Natural killer cell treated with Interleukin-12 subunit alpha and Interleukin-12 subunit beta and Interleukin-15 and Interleukin-18, amount 100 ng/mL, for 72 hours (primary cell): ENCODE measurements around the gene CASP10. TPM values are rescaled to one million over a fixed set of nuclear protein-coding genes. Genes with fewer than 3 reads are reported as not detected.
A peak's percentile ranks its signal among the peaks of the same experiment; 100 is the strongest.
"Not testable (repeated sequence)": the region's sequence is repeated elsewhere in the genome, so short reads cannot be mapped to it uniquely, and the experiment has no call there.

Source experiments
- ATAC-seq, 2 donors: fragments of 150-1000 bp; cut with Tn5 transposase in 1 of 2; sonication (Bioruptor Pico), chemical (Tn5 transposase) in 1 of 2; 2 replicates each; pipeline ENCODE4 v1.10.0; 2021
- DNase-seq: peaks from one replicate; pipeline ENCODE4 v3.0.0; 2022; ENCODE audit warnings: low spot score
- H3K27ac Mint-ChIP-seq, 2 donors: 1 replicate in 1 of 2; 2 replicates in 1 of 2; pipeline ENCODE4 v1.8.0; 2022; ENCODE audit warnings: mixed read lengths in 2 of 2, mild to moderate bottlenecking in 1 of 2, moderate library complexity in 1 of 2
- H3K27me3 Mint-ChIP-seq, 2 donors: 1 replicate in 1 of 2; 2 replicates in 1 of 2; pipeline ENCODE4 v1.8.0; 2022; ENCODE audit warnings: mixed read lengths in 2 of 2
- H3K36me3 Mint-ChIP-seq: one replicate; pipeline ENCODE4 v1.8.0; 2022; ENCODE audit warnings: mixed read lengths
- H3K4me1 Mint-ChIP-seq, 2 donors: 1 replicate in 1 of 2; 2 replicates in 1 of 2; pipeline ENCODE4 v1.8.0; 2022; ENCODE audit warnings: low read depth in 2 of 2, mixed read lengths in 2 of 2, mild to moderate bottlenecking in 1 of 2
- H3K4me3 Mint-ChIP-seq: one replicate; pipeline ENCODE4 v1.8.0; 2022; ENCODE audit warnings: mixed read lengths
- H3K9me3 Mint-ChIP-seq: 2 replicates; pipeline ENCODE4 v1.8.0; 2022; ENCODE audit warnings: mixed read lengths
- total RNA-seq, 2 donors: library from RNA; stranded (reverse); gene quantifications; one replicate each; pipeline ENCODE4 v1.2.3, GENCODE V29; 2022

Gene CASP10
- total RNA-seq, 2 donors from 2014 or later = 17.5 to 23.0 TPM

DNA sequence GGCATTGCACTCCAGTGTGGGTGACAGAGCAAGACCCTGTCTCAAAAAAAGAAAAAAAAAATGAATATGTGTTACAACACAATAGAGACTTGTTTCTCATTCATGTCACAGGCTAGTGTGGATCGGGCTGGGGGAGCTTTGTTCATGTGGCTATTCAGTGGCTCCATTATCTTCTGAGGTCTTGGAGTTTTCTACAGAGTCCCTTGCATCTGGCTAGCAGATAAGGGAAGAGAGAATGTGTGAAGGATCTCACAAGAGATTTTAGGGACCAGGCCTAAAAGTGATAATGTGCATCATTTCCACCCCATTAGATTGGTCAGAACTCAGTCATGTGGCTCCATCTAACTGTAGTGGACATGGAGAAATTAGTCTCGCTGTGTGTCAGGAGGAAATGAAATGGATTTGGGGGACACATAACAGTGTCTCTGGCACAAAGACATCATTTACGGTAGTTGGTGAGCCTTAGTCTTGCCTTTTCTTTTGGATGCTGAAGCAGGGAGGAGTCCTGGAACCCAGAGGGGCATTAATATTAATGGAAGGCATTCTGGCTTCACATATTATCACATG is 32.4 kb upstream of the CASP10 start:
- H3K4me1 Mint-ChIP-seq = peaks cover 56 to 57% of the 10 kb centered on the region in 2 donors
- peak overlapping the region; percentile 83 for H3K4me3 Mint-ChIP-seq
- H3K9me3 Mint-ChIP-seq = no peaks in the 10 kb centered on the region
- no peaks in the 10 kb centered on the region for H3K27me3 Mint-ChIP-seq
- DNase-seq (no peak), ATAC-seq (no peak)
- H3K27ac Mint-ChIP-seq = peak overlapping the region; percentile 95 to 98
- peaks cover 54% of the 10 kb centered on the region for H3K36me3 Mint-ChIP-seq

DNA sequence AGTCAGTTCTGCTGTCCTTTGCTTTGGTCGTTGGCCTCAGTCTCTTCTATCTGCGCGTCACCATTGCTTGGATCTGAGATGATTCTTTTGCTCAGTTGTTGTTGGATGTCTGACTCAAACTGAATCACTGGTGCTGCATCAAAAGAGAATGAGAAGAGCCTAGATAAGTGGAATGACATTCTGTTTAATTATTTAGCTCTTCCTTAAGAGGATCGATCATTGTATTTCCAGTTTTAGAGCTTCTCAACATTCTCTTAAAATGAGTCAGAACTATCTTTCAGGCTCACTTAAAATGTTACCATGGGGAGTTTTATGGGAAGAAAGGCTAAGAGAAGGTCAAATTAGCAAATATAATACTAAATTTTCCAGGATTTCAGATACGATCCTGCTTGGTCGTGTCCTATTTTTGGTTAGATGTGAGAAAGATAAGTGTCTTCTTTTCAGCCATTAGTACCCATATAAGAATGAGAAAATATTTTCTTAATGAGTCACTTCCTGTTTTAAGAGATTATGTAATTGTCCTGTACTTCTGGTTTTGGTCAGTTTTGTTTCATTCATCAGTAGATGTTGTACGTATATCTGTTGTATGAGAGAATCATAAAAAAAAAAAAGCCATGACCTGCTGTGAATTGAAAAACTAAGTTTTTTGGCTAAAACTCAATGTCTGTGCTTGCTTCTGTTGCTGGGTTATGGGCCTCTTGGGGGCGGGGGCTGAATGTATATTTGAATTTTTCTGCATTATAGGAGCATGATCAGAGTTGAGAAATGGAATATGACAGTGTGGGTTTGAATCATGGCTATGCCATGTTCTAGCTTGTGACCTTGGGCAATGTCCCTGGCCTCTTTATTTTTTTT is 31.6 kb upstream of the CASP10 start:
- peak; percentile 84 to 87 for ATAC-seq
- Mint-ChIP-seq H3K27me3 (no peaks in the 10 kb centered on the region), H3K36me3 (peaks cover 51% of the 10 kb centered on the region), H3K27ac (peak overlapping the region; percentile 95 to 98), H3K4me3 (peak overlapping the region; percentile 83), H3K4me1 (peaks cover 55% of the 10 kb centered on the region in 2 donors), H3K9me3 (no peaks in the 10 kb centered on the region)
- no peak for DNase-seq

GRCh38 chr2:201152517-201152916 is 30.4 kb upstream of the CASP10 start:
- H3K36me3 Mint-ChIP-seq = peaks cover 51% of the 10 kb centered on the region
- H3K27ac Mint-ChIP-seq = peak overlapping the region; percentile 95 to 98
- no peaks in the 10 kb centered on the region for H3K27me3 Mint-ChIP-seq
- peak overlapping the region; percentile 62 for H3K4me3 Mint-ChIP-seq
- peaks cover 52 to 55% of the 10 kb centered on the region in 2 donors for H3K4me1 Mint-ChIP-seq
- no peaks in the 10 kb centered on the region for H3K9me3 Mint-ChIP-seq
- ATAC-seq = no peak
- no peak for DNase-seq

DNA sequence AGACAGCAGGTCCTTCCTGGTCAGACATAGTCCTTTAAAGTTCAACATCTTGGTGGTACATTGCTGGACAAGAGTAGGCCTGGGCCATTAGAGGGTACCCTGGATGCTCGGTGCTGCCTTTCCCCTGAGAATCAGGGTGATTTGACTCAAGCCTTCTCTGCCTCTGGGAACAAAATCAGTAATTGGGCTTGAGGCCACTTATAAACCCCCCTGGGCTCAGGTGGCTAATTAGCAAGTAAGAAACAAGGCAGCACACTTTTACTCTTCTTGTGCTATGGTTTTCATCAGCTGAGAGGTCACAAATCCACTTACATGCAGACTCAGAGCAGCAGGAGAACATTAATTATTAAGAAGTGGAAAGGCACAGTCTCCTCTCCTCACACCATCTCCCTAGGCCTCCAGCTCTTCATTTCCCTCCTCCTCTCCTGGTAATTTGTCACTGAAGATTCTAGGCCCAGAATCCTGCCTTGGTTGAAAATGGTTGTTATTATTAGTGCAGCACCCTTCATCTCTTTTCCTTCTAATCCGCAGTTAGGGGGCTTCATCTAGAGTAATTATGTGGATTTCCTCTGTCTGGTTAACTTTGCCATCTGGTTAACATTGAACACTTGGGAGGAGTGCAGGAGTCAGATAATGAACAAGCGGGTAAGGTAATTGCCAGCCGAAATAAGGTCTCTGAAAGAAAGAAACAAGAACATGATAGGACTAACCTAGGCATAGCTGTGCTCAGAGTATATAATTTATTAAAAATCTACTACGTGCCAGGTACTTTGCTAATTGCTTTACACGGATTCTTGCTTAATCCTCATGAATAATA is 29.7 kb upstream of the CASP10 start:
- Mint-ChIP-seq H3K4me3 (no peak overlapping the region), H3K9me3 (no peaks in the 10 kb centered on the region), H3K36me3 (peaks cover 50% of the 10 kb centered on the region), H3K27ac (peak overlapping the region; percentile 95 to 98), H3K27me3 (no peaks in the 10 kb centered on the region), H3K4me1 (peaks cover 57 to 59% of the 10 kb centered on the region in 2 donors)
- DNase-seq (no peak), ATAC-seq (no peak)

DNA sequence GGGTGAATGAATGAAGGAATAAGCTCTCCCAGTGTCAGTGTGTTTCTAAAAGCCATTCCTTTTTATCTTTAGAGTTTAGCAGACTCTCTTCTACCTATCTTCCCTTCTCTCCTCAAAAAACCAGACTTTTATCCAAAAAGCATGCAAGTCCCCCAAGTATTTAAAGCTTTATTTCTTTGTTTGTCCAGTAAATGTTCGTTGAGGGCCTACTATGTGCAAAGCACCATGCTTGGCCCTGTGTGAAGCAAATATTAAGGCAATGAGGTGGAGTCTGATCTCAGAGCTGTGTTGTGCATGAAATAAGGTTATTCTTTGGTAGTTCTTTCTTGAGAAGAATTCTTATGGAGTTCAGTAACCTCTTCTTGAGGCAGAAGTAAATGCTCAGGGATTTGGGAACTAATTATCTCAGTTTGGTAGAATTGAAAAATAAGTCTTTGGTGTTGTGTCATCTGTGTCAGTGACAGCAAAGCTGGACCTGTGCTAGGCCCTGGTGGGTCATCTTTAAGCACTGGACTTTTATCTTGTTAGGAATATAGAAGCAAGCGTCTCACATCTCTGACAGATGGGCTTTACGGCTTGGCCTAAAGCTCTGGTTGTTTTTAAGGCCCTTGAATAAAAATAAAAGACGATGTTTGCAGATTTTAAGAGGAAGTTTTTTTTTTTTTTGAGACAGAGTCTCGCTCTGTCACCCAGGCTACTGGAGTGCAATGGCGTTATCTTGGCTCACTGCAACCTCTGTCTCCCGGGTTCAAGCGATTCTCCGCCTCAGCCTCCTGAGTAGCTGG is 28.1 kb upstream of the CASP10 start:
- H3K27me3 Mint-ChIP-seq = no peaks in the 10 kb centered on the region

DNA sequence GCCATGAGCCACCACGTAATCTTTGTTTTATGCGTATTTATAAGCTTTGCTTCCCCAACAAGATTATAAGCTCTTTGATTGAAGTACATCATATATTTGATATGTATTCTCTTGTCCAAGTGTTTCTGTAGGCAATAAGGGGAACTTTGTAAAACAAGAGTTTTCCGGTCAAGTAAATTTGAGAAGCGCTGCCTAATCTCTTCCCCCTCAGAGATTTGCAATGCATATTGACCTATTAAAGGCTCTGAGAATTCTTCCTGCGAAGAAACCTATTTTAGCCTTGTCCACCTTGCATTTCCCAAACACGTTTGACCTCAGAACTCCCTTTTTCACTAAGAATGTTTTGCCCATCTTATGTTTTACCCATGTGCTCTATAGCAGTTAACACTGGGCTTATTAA is 26.9 kb upstream of the CASP10 start:
- Mint-ChIP-seq H3K36me3 (peaks cover 32% of the 10 kb centered on the region), H3K4me1 (peaks cover 47 to 48% of the 10 kb centered on the region in 2 donors), H3K9me3 (no peaks in the 10 kb centered on the region), H3K27me3 (no peaks in the 10 kb centered on the region), H3K27ac (peak overlapping the region; percentile 65 to 90), H3K4me3 (no peak overlapping the region)
- DNase-seq = no peak
- ATAC-seq = no peak

More for the DNA sequence above, 28.1 kb upstream of the CASP10 start:
- H3K4me1 Mint-ChIP-seq = peaks cover 47% of the 10 kb centered on the region in 2 donors
- ATAC-seq (no peak), DNase-seq (no peak)
- peak overlapping the region; percentile 65 to 90 for H3K27ac Mint-ChIP-seq
- H3K4me3 Mint-ChIP-seq = no peak overlapping the region
- H3K9me3 Mint-ChIP-seq = no peaks in the 10 kb centered on the region
- peaks cover 34% of the 10 kb centered on the region for H3K36me3 Mint-ChIP-seq

DNA sequence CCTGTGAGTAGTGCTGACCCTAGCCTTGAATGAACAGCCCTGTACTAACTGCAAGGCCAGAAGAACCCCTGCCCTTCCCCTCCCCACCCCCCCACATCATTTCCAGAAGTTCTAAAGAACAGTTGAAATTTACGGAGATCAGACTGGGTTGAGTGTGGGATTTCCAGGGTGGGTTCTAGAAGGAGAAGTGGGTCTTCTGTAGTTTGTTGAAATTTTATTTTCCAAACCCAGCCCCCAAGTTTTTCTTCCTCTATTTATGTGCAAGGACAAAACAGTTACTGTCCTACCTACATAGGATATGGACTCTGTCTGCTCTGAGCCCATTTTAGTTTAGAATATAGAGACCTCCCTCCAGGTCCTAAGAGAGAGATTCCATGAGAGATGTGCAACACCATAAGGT is 26.3 kb upstream of the CASP10 start:
- H3K4me3 Mint-ChIP-seq = no peak overlapping the region
- ATAC-seq (no peak), DNase-seq (no peak)
- peak overlapping the region in 1 of 2 donors; percentile 90 for H3K27ac Mint-ChIP-seq
- peaks cover 26% of the 10 kb centered on the region for H3K36me3 Mint-ChIP-seq
- H3K27me3 Mint-ChIP-seq = no peaks in the 10 kb centered on the region
- H3K9me3 Mint-ChIP-seq = no peaks in the 10 kb centered on the region
- H3K4me1 Mint-ChIP-seq = peaks cover 41 to 42% of the 10 kb centered on the region in 2 donors

GRCh38 chr2:201157694-201158093 is 25.2 kb upstream of the CASP10 start:
- no peaks in the 10 kb centered on the region for H3K27me3 Mint-ChIP-seq
- DNase-seq (no peak), ATAC-seq (peak in 1 of 2 donors; percentile 21)
- peaks cover 25% of the 10 kb centered on the region for H3K36me3 Mint-ChIP-seq
- H3K4me3 Mint-ChIP-seq = peak overlapping the region; percentile 27
- peaks cover 36 to 38% of the 10 kb centered on the region in 2 donors for H3K4me1 Mint-ChIP-seq
- peak overlapping the region; percentile 74 to 90 for H3K27ac Mint-ChIP-seq
- H3K9me3 Mint-ChIP-seq = no peaks in the 10 kb centered on the region

DNA sequence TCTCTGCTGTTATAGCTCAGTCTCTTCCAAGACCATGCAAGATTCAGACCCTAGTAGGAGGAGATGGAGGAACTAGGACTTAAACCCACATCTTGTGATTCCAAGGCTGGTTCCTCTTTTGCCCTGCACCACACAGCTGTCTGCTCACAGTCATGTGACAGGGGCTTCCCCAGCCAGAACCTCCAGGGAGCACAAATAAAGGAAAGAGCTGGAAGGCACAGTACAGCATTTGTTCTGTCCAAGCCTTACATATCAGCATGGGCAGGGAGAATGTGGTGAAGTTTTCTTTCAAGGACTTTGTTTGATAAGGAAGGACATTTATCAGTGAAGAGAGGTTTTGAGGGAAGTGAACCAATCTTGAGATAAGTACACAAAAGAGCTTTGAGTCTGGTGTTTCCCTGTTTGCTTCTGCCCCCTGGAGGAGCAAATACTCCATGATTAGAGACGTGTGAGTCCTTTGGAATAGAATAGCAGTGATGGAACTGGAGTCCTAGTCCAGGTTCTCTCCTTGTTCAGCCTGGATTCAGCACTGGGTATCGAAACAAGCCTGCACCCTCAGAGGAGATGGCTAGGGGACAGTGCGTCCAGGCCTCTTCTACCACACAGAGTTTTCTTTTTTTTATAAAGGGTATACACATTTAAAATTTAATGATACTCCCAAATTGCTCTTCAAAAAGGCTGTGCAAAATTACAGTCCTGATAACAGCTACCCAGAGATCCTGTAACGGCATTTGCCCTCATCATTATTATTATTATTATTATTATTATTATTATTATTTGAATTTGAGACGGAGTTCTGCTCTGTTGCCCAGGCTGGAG is 24.6 kb upstream of the CASP10 start:
- Mint-ChIP-seq H3K4me3 (peak overlapping the region; percentile 27), H3K4me1 (peaks cover 29 to 32% of the 10 kb centered on the region in 2 donors), H3K27me3 (no peaks in the 10 kb centered on the region), H3K9me3 (no peaks in the 10 kb centered on the region), H3K36me3 (peaks cover 24% of the 10 kb centered on the region), H3K27ac (peak overlapping the region; percentile 74 to 90)
- DNase-seq (peak; percentile 63), ATAC-seq (peak; percentile 72)

- no peak overlapping the region for H3K4me3 Mint-ChIP-seq
- no peak for DNase-seq
- peaks cover 42% of the 10 kb centered on the region for H3K36me3 Mint-ChIP-seq
- no peak overlapping the region for H3K27ac Mint-ChIP-seq
- peaks cover 15% of the 10 kb centered on the region in 2 donors for H3K4me1 Mint-ChIP-seq
- no peaks in the 10 kb centered on the region for H3K27me3 Mint-ChIP-seq
- H3K9me3 Mint-ChIP-seq = no peaks in the 10 kb centered on the region
- ATAC-seq = no peak
These were observed 18.8 kb upstream of the CASP10 start for GRCh38 chr2:201164166-201164565.

DNA sequence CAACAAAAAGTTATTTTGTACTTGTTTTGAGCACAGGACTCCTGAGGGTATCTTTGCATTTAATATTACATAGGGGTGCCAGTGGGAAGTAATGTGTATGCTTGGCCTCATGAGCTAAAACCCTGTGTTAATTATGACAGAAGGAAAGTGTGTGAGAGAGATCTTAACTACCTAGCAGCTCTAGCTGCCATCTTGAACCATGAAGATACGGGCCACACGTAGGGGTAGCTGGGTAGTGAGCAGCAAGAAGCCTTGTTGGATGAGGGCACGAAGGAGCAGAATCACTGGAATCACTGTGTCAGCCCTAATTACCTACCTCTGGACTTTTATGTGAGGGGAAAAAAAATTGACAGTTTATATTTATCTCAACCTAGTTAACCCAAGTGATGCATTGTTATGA is 15.4 kb upstream of the CASP10 start:
- Mint-ChIP-seq H3K27me3 (no peaks in the 10 kb centered on the region), H3K27ac (peak overlapping the region; percentile 26 to 68), H3K4me3 (no peak overlapping the region), H3K4me1 (peaks cover 9 to 10% of the 10 kb centered on the region in 2 donors), H3K9me3 (peaks cover 10% of the 10 kb centered on the region), H3K36me3 (peaks cover 34% of the 10 kb centered on the region)
- DNase-seq (no peak), ATAC-seq (no peak)

DNA sequence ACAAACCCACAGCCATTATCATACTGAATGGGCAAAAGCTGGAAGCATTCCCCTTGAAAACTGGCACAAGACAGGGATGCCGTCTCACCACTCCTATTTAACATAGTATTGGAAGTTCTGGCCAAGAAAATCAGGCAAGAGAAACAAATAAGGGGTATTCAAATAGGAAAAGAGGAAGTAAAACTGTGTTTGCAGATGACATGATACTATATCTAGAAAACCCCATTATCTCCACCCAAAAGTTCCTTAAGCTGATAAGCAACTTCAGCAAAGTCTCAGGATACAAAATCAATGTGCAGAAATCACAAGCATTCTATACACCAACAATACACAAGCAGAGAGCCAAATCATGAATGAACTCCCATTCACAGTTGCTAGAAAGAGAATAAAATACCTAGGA is 14.4 kb upstream of the CASP10 start:
- H3K4me3 Mint-ChIP-seq = not testable (repeated sequence)

More for the DNA sequence above, 14.4 kb upstream of the CASP10 start:
- DNase-seq, H3K27ac Mint-ChIP-seq, H3K27me3 Mint-ChIP-seq, ATAC-seq, H3K9me3 Mint-ChIP-seq: not testable (repeated sequence)
- peaks cover 28% of the 10 kb centered on the region for H3K36me3 Mint-ChIP-seq
- peaks cover 8 to 11% of the 10 kb centered on the region in 2 donors for H3K4me1 Mint-ChIP-seq
